OCI-LY1 (cell line): ENCODE data around the gene C9.

Experiments
- CTCF ChIP-seq: fragments of 200-600 bp; sonication (generic), shearing (Covaris generic); IDR thresholded peaks from 2 replicates; pipeline ENCODE4 v1.5.1; 2017; ENCODE audit warnings: mild to moderate bottlenecking, antibody characterized with exemption, low read length, moderate library complexity, mixed read lengths
- EZH2 ChIP-seq: fragments of 200-600 bp; sonication (generic), shearing (Covaris generic); IDR thresholded peaks from 2 replicates; pipeline ENCODE4 v1.8.0; 2017; ENCODE audit warnings: borderline replicate concordance, mixed run types, mild to moderate bottlenecking, antibody characterized with exemption, low read length, moderate library complexity, mixed read lengths

- TF ChIP-seq CTCF (no peak), EZH2 (no peak)
Observed at GRCh38 chr5:39377613-39378012, 13.3 kb upstream of the C9 start.
